OCI-LY7 (cell line): Measurements from ENCODE around the gene ZFP36. TPM values are rescaled to one million over a fixed set of nuclear protein-coding genes. Genes with fewer than 3 reads are reported as not detected.

Source experiments
- BruUV-seq: library from RNA; stranded (reverse); fragments of 400-500 nt; replicated peaks from 2 replicates; lab custom pipeline; 2021; lab: Mats Ljungman, UMichigan
- CTCF ChIA-PET: fragments of 300-600 bp; sonication (Branson Sonifier 250); formaldehyde crosslinking; loops from one replicate; lab custom pipeline; 2022; ENCODE audit warnings: antibody characterized with exemption; ENCODE audit not compliant: unreplicated experiment; lab: Charles Lee
- POLR2A ChIA-PET: fragments of 300-600 bp; sonication (Branson Sonifier 250); formaldehyde crosslinking; loops from one replicate; lab custom pipeline; 2022; ENCODE audit warnings: antibody characterized with exemption; lab: Charles Lee
- DNase-seq: peaks from one replicate; pipeline ENCODE4 v3.0.0-alpha.2; 2015; ENCODE audit warnings: low spot score
- H2AFZ ChIP-seq: fragments of 200-600 bp; sonication (generic), shearing (Covaris generic); 2 replicates; pipeline ENCODE4 v1.6.1; 2014; ENCODE audit warnings: mild to moderate bottlenecking, antibody characterized with exemption, low read length, moderate library complexity
- H3K27ac ChIP-seq: fragments of 200-600 bp; sonication (generic); 2 replicates; pipeline ENCODE4 v1.5.1; 2014; ENCODE audit warnings: mixed run types, low read depth, mild to moderate bottlenecking, moderate library complexity, low read length, inconsistent platforms; ENCODE audit not compliant: poor library complexity, severe bottlenecking
- H3K36me3 ChIP-seq: fragments of 200-600 bp; sonication (generic); 2 replicates; pipeline ENCODE4 v1.6.1; 2014; ENCODE audit warnings: mild to moderate bottlenecking, antibody characterized with exemption, low read length, moderate library complexity, mixed read lengths; ENCODE audit not compliant: insufficient read depth
- H3K4me1 ChIP-seq: fragments of 200-600 bp; sonication (generic); 2 replicates; pipeline ENCODE4 v1.5.1; 2014; ENCODE audit warnings: mild to moderate bottlenecking, low read length; ENCODE audit not compliant: insufficient read depth, poor library complexity, severe bottlenecking
- H3K4me2 ChIP-seq: fragments of 200-600 bp; sonication (generic); 2 replicates; pipeline ENCODE4 v1.6.1; 2014; ENCODE audit warnings: mild to moderate bottlenecking, low read length
- H3K4me3 ChIP-seq: fragments of 200-600 bp; sonication (generic); 2 replicates; pipeline ENCODE4 v1.5.1; 2014; ENCODE audit warnings: mild to moderate bottlenecking, low read depth, low read length; ENCODE audit not compliant: poor library complexity, severe bottlenecking
- H3K79me2 ChIP-seq: fragments of 200-600 bp; sonication (generic); 2 replicates; pipeline ENCODE4 v1.6.1; 2016; ENCODE audit warnings: low read depth, mild to moderate bottlenecking, low read length, moderate library complexity, mixed read lengths; ENCODE audit not compliant: insufficient read depth
- H3K9me2 ChIP-seq: fragments of 200-600 bp; sonication (generic); 2 replicates; pipeline ENCODE4 v1.6.1; 2016; ENCODE audit warnings: mild to moderate bottlenecking, low read length, mixed read lengths; ENCODE audit not compliant: insufficient read depth
- H3K9me3 ChIP-seq: fragments of 200-600 bp; sonication (generic); 2 replicates; pipeline ENCODE4 v1.6.1; 2014; ENCODE audit warnings: mild to moderate bottlenecking, mixed run types, low read length, mixed read lengths
- H4K20me1 ChIP-seq: fragments of 200-600 bp; sonication (generic); 2 replicates; pipeline ENCODE4 v1.6.1; 2014; ENCODE audit warnings: mild to moderate bottlenecking, antibody characterized with exemption, low read length, moderate library complexity, mixed read lengths; ENCODE audit not compliant: insufficient read depth
- EZH2phosphoT487 ChIP-seq: fragments of 200-600 bp; sonication (generic); IDR thresholded peaks from 2 replicates; pipeline ENCODE4 v1.6.1; 2018; ENCODE audit warnings: low read depth, borderline replicate concordance, mild to moderate bottlenecking, mixed run types, antibody characterized with exemption, low read length, moderate library complexity, mixed read lengths
- intact Hi-C: fragments of 100-400 bp; cut with micrococcal nuclease; formaldehyde crosslinking; loops from one replicate; pipeline ENCODE4 v1.10.0; 2022; ENCODE audit not compliant: unreplicated experiment
- total RNA-seq, 2 experiments: library from RNA; depleted of rRNA in 1 of 2; stranded (reverse); fragments of >200 nt in 1 of 2; shearing (Covaris generic) in 1 of 2; gene quantifications; 2 replicates each; pipeline ENCODE4 v1.2.3, GENCODE V29; 2014 to 2022
- TF ChIP-seq, protein P1 (sequence below): fragments of 200-600 bp; sonication (generic); conservative IDR thresholded peaks from 2 replicates; pipeline ENCODE4 v1.5.1; 2014; ENCODE audit warnings: mild to moderate bottlenecking, antibody characterized with exemption, low read length, moderate library complexity, mixed read lengths

The ZFP36 gene
- total RNA-seq, 2 experiments from 2014 or later: 21.8 to 55.9 TPM

DNA sequence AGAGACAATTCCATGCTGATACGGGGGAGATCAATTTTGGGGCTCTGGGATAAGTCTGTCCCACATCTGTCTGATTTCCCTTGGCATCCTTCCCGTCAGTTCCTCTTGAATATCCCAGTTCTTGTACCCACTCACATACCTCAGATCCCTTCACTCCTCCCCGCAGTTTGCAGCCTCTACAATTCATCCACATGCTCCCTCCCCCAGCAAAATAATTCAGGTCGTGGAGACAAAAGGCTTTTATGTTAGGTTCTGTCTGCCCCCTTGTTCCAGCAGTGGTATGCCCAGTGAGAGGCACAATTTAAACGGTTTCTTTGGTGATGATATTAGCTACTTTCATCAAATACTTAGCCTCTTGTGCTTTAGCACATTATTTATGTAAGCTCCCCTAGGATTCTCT is 19.5 kb downstream of the ZFP36 start:
- BruUV-seq: no TSS peak
- intact Hi-C loops: no loop called here
- Histone ChIP-seq H3K9me2 (no peaks in the 10 kb centered on the region), H3K4me2 (no peak overlapping the region), H2AFZ (no peak overlapping the region), H3K36me3 (peaks cover 43% of the 10 kb centered on the region), H3K9me3 (no peaks in the 10 kb centered on the region), H3K79me2 (no peaks in the 10 kb centered on the region), H3K4me3 (no peak overlapping the region), H3K4me1 (no peaks in the 10 kb centered on the region), H3K27ac (no peak overlapping the region), H4K20me1 (no peaks in the 10 kb centered on the region; the same call in 1 of the 2 replicates)
- no peak for TF ChIP-seq EZH2phosphoT487
- TF ChIP-seq, protein P1, sequence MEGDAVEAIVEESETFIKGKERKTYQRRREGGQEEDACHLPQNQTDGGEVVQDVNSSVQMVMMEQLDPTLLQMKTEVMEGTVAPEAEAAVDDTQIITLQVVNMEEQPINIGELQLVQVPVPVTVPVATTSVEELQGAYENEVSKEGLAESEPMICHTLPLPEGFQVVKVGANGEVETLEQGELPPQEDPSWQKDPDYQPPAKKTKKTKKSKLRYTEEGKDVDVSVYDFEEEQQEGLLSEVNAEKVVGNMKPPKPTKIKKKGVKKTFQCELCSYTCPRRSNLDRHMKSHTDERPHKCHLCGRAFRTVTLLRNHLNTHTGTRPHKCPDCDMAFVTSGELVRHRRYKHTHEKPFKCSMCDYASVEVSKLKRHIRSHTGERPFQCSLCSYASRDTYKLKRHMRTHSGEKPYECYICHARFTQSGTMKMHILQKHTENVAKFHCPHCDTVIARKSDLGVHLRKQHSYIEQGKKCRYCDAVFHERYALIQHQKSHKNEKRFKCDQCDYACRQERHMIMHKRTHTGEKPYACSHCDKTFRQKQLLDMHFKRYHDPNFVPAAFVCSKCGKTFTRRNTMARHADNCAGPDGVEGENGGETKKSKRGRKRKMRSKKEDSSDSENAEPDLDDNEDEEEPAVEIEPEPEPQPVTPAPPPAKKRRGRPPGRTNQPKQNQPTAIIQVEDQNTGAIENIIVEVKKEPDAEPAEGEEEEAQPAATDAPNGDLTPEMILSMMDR: no peak
- CTCF ChIA-PET: no interaction called here
- no peak for DNase-seq
- POLR2A ChIA-PET: interaction anchor here (1.8 kb wide), 1 partner anchor 9 kb away, joined by 12 read pairs; the partner anchor contains the start of gene RPS16

DNA sequence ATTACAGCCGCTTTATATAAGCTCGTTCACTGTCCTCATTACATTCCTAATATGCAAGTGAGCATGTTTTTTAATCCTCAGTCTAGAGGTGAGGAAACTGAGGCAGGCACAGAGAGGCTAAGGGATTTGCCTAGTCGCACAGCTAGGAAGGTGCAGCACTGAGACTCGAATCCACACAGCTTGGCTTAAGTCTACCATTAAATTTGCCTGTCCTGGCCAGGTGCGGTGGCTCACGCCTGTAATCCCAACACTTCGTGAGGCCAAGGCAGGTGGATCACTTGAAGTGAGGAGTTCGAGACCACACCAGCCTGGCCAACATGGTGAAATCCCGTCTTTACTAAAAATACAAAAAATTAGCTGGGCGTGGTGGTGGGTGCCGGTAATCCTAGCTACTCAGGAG is 21.1 kb downstream of the ZFP36 start:
- TF ChIP-seq, protein P1: no peak
- TF ChIP-seq EZH2phosphoT487: no peak
- no peak overlapping the region for H3K27ac ChIP-seq
- H4K20me1 ChIP-seq: no peaks in the 10 kb centered on the region; the same call in 1 of the 2 replicates
- no peaks in the 10 kb centered on the region for H3K9me2 ChIP-seq
- DNase-seq: no peak
- intact Hi-C loops: no loop called here
- H3K9me3 ChIP-seq: no peaks in the 10 kb centered on the region
- H3K4me3 ChIP-seq: no peak overlapping the region
- H3K4me1 ChIP-seq: no peaks in the 10 kb centered on the region
- no peak overlapping the region for H3K4me2 ChIP-seq
- ChIA-PET POLR2A (interaction anchor here (1.8 kb wide), 1 partner anchor 8 kb away, joined by 12 read pairs; the partner anchor contains the start of gene RPS16), CTCF (no interaction called here)
- H3K79me2 ChIP-seq: no peaks in the 10 kb centered on the region
- H2AFZ ChIP-seq: no peak overlapping the region
- H3K36me3 ChIP-seq: peaks cover 46% of the 10 kb centered on the region
- no TSS peak for BruUV-seq

DNA sequence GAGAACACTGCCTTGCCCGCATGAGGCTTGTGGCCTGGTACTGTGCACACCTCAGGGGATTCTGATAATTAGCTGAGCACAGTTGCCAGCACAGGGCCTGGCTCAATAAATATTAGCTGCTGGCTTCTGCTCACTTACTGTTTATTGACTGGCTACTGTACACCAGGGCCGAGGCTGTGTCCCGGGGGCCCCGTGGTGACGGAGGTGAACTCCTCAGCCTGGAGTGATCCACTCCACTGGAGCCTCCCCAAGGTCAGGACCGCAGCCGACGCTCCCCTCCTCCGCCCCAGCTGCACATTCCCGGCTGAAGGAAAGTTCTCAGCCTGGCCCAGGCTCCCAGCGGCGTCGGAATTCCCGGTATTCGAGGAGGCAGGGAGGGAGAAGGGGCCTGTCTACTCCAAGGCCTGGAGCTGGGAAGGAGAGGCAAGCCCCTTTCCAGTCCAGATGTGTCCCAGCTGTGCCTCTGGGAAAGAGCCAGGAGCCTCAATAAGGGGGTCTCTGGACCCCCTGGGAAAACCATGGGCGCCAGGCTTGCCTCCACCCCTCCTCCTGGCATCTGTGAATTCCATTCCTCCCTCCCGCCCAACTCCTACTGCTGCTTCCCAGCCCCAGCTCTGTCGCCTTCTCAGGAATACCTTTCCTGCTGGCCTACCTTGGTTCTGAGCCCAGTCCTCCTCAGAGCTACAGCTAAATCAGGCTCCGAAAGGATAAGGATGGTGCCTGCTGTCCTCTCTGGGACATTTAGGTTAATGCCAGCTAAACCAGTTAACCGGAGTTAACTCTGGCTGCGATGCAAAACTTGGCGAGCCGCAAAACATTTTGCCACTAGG is 21.9 kb downstream of the ZFP36 start:
- peaks cover 46% of the 10 kb centered on the region for H3K36me3 ChIP-seq
- ChIA-PET CTCF (no interaction called here), POLR2A (interaction anchor here (1.8 kb wide), 1 partner anchor 7 kb away, joined by 12 read pairs; the partner anchor contains the start of gene RPS16)
- no TSS peak for BruUV-seq
- peaks cover 7% of the 10 kb centered on the region for H3K79me2 ChIP-seq
- no peak overlapping the region for H3K27ac ChIP-seq
- H3K4me2 ChIP-seq: no peak overlapping the region
- no peak for DNase-seq
- intact Hi-C loops: no loop called here
- no peaks in the 10 kb centered on the region for H3K9me3 ChIP-seq
- peaks cover 5% of the 10 kb centered on the region for H3K4me1 ChIP-seq
- TF ChIP-seq EZH2phosphoT487: no peak
- TF ChIP-seq, protein P1: no peak
- H3K4me3 ChIP-seq: no peak overlapping the region
- peaks cover 4% of the 10 kb centered on the region for H4K20me1 ChIP-seq
- H2AFZ ChIP-seq: no peak overlapping the region
- H3K9me2 ChIP-seq: no peaks in the 10 kb centered on the region
